ENCODE results near the gene GNAZ.
"Not testable (repeated sequence)": the region's sequence is repeated elsewhere in the genome, so short reads cannot be mapped to it uniquely, and the experiment has no call there.

The GNAZ gene

GRCh38 chr22:23070418-23071229, at the start of gene GNAZ:
TSS of gene GNAZ (plus strand) at chr22:23070519. CDS start at chr22:23095696, 25,177 bp downstream.
- peak; percentile 5 for DNase-seq

- no peak for DNase-seq
These were observed 49.5 kb upstream of the GNAZ start for GRCh38 chr22:23020659-23021293.

GRCh38 chr22:23021660-23022353, 48.5 kb upstream of the GNAZ start:
- DNase-seq, result not testable (repeated sequence)

- no peak for DNase-seq
These were observed 47.0 kb upstream of the GNAZ start for GRCh38 chr22:23023294-23023693.

- no peak for DNase-seq
These were observed 43.5 kb upstream of the GNAZ start for GRCh38 chr22:23026777-23027176.

GRCh38 chr22:23027849-23028248, 42.5 kb upstream of the GNAZ start:
- DNase-seq, result not testable (repeated sequence)

- peak; percentile 55 for DNase-seq
These were observed 40.6 kb upstream of the GNAZ start for GRCh38 chr22:23029521-23030228.

- no peak for DNase-seq
These were observed 38.9 kb upstream of the GNAZ start for GRCh38 chr22:23031381-23031780.

- no peak for DNase-seq
These were observed 38.5 kb upstream of the GNAZ start for GRCh38 chr22:23031786-23032185.

GRCh38 chr22:23032658-23033057, 37.7 kb upstream of the GNAZ start:
- no peak for DNase-seq

- no peak for DNase-seq
These were observed 37.0 kb upstream of the GNAZ start for GRCh38 chr22:23033116-23033905.

- no peak for DNase-seq
These were observed 35.4 kb upstream of the GNAZ start for GRCh38 chr22:23034621-23035556.

GRCh38 chr22:23035557-23036277, 34.6 kb upstream of the GNAZ start:
- DNase-seq, result no peak

GRCh38 chr22:23036684-23037428, 33.5 kb upstream of the GNAZ start:
- DNase-seq, result no peak

- DNase-seq, result no peak
These were observed 32.6 kb upstream of the GNAZ start for GRCh38 chr22:23037429-23038333.

- DNase-seq, result no peak
These were observed 32.0 kb upstream of the GNAZ start for GRCh38 chr22:23038334-23038642.

GRCh38 chr22:23038902-23039301, 31.4 kb upstream of the GNAZ start:
- DNase-seq, result no peak

GRCh38 chr22:23042179-23042578, 28.1 kb upstream of the GNAZ start:
- DNase-seq, result no peak

GRCh38 chr22:23044570-23044969, 25.7 kb upstream of the GNAZ start:
- no peak for DNase-seq
